NCI-H524 (cell line): ENCODE results near the gene MCL1.
A peak's percentile ranks its signal among the peaks of the same experiment; 100 is the strongest.
"Not testable (repeated sequence)": the region's sequence is repeated elsewhere in the genome, so short reads cannot be mapped to it uniquely, and the experiment has no call there.

ENCODE experiments used
- DNase-seq, 2 experiments: peaks; one replicate each; lab custom pipeline; 2025; lab: John Stamatoyannopoulos, UW

Gene MCL1

DNA sequence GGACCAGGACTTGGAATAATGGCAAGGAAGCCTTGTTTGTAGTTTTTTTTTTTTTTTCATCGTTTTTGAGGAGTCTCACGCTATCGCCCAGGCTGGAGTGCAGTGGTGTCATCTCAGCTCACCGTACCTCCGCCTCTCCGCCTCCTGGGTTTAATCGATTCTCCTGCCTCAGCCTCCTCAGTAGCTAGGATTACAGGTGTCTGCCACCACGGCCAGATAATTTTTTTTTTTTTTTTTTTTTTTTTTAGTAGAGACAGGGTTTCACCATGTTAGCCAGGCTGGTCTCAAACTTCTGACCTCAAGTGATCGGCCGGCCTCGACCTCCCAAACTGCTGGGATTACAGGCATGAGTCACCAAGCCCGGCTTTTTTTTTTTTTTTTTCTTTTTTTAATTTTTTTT is 23.0 kb upstream of the MCL1 start:
- not testable (repeated sequence) for DNase-seq

DNA sequence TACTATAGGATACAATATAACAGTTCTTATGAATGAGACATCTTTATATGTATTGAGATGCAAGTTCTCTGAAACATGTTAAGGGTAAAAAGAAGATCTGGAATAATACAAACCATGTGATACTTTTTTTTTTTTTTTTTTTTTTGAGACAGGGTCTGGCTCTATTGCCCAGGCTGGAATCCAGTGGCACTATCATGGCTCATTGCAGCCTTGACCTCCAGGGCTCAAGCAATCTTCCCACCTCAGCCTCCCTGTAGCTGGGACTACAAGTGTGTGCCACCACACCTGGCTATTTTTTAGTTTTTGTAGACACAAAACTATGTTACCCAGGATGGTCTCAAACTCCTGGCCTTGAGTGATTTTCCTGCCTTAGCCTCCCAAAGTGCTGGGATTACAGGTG is 22.1 kb upstream of the MCL1 start:
- DNase-seq, result no peak

DNA sequence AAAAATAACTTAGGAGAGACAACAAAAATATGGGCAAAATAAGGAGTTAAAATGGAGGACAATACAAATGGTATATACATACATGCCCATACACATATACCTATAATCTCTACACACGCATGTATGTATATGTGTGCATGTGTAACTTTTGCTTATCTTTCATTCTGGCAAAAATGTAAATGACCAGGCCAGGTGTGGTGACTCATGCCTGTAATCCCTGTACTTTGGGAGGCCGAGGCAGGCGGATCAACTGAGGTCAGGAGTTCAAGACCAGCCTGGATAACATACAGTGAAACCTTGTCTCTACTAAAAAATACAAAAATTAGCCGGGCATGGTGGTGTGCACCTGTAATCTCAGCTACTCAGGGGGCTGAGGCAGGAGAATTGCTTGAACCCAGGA is 18.9 kb upstream of the MCL1 start:
- DNase-seq, result not testable (repeated sequence)

DNA sequence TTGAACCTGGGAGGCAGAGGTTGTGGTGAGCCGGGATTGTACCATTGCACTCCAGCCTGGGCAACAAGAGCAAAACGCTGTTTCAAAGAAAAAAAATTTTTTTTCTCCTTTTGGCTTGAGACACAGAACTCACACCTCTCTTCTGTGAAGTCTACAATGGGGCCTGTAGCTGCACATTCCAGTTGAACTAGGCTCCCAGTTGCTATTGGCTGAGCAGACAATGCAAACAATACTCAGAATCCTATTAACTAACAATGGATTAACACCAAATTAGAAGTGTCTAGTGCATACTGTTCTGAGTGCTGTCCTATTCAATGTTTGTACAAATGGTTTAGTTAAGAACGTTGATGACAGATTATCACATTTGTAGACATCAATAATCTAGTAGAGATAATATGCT is 17.6 kb upstream of the MCL1 start:
- no peak for DNase-seq

DNA sequence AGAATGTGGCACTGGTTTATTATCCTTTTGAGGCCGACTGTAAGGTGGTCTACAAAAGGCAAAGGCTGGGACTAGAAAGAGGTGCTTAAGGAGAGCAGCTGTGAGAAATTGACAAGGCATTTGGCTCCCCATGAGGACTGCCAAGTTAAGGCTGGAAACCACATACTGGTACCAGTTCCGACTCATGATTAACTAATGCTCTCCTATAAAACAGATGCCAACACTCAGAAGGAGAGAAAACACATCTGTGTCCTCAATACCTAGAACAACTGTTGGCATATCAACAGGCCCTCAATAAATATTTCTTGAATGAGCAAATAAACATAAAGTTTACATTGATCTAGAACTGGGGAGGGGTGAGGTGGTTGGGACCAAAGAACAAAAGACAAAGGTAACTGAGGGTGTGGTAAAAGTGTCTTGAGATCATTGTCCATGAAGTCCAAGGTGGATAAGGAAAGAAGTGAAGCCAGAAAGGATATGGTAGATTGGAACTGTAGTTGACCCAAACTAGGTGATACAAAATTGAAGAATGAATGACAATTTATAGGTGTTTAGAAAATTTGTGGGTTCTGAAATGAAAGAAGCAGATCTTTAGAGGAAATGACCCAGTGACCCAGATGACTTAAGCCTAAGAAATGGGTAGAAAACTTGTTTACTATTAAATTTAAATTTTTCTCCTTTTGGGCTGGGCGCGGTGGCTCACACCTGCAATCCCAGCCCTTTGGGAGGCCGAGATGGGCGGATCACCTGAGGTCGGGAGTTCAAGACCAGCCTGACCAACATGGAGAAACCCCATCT is 16.9 kb upstream of the MCL1 start:
- no peak for DNase-seq

DNA sequence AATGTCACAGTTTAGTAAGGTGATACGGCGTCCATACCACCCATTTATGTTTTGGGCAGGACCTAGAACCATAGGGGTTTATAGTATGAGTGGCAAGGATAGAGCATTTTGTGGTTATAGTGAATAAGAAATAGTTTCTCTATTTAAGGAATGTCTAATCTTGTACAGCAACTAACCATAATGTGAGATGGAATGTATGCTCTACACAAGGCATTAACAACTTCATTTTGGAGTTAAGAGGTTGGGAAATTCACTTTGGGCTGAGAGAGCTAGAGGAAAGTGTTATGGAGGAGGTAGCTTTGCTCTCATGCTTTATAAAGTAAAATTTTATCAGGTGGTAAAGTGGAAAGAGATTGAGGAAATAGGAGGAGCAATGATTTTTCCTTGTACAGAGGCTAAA is 3.0 kb upstream of the MCL1 start:
- DNase-seq, result no peak

DNA sequence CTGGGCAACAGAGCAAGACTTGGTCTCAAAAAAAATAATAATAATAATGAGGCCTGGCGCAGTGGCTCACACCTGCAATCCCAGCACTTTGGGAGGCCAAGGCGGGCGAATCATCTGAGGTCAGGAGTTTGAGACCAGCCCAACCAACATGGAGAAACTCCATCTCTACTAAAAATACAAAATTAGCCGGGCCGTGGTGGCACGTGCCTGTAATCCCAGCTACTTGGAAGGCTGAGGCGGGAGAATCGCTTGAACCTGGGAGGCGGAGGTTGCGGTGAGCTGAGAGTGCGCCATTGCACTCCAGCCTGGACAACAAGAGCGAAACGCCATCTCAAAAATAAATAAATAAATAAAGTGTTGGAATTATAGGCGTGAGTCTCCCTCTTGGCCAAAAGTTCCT is 2.6 kb upstream of the MCL1 start:
- DNase-seq, result not testable (repeated sequence)

DNA sequence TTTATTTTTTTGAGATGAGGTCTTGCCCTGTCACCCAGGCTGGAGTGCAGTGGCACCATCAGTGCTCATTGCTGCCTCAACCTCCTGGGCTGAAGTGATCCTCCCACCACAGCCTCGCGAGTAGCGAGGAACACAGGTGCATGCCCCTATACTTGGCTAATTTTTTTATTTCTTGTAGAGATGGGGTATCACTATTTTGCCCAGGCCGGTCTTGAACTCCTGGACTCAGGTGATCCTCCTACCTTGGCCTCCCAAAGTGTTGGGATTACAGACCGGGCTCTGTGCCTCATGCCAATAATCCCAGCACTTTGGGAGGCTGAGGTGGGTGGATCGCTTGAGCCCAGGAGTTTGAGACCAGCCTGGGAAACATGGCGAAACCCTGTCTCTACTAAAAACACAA is 2.0 kb upstream of the MCL1 start:
- not testable (repeated sequence) for DNase-seq

DNA sequence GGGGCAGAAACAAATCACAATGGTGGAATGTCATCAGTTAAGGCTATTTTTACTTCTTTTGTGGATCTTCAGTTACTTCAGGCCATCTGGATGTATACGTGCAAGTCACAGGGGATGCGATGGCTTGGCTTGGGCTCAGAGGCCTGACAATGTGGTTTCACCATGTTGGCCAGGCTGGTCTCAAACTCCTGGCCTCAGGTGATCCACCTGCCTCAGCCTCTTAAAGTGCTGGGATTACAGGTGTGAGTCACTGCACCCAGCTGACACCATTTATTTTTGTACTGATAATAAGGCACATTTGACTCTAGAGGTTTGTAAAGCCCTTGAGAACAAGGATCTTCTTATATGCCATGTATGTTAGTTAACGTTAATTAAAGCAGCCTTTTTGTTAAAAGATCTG is 1.6 kb upstream of the MCL1 start:
- DNase-seq, result not testable (repeated sequence)

DNA sequence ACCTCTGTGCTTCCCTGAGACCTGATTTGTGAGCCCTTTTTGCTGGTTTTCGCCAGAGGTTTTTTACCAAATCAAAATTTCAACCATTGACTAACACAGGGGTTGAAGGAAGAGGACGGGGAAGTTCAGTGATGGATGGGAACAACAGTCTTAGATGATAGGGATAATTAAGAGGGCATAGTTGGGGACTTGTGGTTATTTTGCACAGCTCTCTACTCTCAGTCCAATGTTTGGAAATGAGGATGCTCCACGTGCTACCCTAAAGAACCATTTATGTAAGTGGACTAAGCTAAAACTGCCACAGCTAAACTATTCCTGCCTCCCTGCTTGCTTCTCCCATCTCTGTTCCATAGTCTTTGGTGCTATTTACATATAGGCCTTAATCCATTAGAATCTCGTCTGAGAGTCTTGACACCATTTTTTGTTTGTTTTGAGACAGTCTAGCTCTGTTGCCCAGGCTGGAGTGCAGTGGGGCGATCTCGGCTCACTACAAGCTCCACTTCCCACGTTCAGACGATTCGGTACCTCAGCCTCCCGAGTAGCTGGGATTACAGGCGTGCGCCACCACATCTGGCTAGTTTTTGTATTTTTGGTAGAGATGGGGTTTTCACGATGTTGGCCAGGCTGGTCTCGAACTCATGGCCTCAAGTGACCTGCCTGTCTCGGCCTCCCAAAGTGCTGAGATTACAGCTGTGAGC is 684 bp upstream of the MCL1 start:
- DNase-seq, result peak in 1 of 2 experiments; percentile 38

DNA sequence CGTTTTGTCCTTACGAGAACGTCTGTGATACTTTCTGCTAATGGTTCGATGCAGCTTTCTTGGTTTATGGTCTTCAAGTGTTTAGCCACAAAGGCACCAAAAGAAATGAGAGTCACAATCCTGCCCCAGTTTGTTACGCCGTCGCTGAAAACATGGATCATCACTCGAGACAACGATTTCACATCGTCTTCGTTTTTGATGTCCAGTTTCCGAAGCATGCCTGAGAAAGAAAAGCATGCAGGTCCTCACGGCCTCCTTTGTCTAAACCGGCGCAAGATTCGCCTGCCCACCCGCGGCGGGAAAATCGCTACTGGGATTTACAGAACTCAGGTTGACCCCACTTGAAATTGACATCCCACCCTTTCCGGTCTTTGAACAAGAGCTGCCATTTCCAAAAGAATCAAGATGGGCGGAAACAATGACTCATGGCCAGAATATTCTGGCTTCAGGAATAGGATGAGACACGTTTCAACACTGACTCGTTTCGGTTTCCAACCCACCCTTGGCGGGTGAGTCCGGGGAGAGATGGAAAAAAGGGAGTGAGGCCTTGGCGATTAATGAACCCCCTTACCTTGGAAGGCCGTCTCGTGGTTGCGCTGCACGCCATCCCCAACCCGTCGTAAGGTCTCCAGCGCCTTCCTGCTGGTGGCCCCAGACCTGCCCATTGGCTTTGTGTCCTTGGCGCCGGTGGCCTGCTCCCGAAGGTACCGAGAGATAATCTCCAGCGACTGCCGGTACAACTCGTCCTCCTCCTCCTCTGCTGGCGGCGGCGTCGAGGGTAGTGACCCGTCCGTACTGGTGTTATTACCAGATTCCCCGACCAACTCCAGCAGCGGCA is 919 bp downstream of the MCL1 start:
- DNase-seq, result peak; percentile 23 to 50

DNA sequence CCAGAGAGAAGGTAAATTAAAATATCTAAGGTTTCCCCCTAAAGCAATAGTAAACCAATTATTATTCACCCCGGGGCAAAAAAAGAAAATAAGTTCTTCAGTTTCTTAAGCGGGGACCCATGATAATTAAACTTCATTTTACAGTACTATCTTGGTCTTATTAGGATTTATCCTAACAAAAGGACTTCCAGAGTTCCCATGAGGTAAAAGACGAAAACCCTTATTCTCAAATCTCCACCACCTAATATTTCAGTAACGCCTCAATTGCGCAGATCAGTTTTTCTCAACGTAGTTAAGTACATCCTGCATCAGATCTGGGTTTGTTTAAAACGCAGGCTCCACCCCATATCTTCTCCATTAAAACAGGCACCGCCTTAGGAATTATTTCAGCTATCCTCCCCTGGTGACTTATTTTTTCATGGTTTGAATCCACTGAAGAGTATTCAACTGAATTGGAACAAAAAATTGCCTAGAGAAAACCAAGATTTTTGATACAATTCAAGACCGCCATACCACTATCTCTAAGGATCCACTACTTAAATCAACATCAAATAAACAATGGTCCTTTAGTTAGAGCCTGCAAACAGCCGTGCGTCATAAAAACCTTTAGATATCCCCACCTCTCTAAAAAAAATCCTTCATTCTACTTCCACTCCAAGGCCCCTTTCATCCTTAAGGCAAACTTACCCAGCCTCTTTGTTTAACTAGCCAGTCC is 1.7 kb downstream of the MCL1 start:
- peak in 1 of 2 experiments; percentile 8 for DNase-seq

DNA sequence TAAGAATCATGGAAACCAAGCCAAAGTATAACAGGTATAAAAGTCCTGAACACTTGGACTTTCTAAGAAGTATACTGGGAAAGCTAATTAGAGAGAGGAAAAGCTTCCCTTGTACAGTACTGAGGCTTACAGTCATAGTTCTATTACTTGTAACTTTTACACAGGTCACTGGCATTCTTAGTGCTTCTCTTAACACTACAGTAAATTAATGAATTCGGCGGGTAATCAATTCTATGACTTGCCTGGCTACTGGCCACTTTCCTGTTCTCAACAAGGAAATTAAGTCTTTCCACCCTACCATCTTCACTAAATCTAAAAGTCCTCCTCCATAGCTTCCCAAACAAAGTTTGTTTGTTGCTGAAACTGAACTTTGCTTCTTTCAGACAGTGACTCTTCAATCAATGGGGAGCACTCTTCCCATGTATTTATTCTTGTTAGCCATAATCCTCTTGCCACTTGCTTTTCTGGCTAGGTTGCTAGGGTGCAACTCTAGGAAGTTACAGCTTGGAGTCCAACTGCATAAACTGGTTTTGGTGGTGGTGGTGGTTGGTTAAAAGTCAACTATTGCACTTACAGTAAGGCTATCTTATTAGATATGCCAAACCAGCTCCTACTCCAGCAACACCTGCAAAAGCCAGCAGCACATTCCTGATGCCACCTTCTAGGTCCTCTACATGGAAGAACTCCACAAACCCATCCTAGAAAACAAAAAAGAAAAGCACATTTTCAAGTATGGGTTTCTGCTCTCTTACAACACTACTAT is 2.4 kb downstream of the MCL1 start:
- DNase-seq, result no peak

DNA sequence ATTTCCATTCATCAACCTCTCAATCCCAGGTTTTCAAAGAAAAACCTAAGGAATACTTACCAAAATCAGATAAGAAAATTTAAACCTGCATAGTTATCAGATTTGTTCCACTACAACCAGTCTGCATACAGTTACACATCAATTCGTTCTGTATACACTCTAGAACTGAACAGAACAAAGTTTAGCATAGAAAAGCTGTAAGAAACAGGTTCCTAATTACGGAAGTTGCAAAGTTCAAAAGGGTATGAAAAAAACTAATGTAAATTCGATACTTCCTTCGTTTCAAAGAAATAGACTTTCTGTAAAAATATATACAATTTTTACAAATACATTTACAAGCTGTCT is 3.1 kb downstream of the MCL1 start:
- no peak for DNase-seq

DNA sequence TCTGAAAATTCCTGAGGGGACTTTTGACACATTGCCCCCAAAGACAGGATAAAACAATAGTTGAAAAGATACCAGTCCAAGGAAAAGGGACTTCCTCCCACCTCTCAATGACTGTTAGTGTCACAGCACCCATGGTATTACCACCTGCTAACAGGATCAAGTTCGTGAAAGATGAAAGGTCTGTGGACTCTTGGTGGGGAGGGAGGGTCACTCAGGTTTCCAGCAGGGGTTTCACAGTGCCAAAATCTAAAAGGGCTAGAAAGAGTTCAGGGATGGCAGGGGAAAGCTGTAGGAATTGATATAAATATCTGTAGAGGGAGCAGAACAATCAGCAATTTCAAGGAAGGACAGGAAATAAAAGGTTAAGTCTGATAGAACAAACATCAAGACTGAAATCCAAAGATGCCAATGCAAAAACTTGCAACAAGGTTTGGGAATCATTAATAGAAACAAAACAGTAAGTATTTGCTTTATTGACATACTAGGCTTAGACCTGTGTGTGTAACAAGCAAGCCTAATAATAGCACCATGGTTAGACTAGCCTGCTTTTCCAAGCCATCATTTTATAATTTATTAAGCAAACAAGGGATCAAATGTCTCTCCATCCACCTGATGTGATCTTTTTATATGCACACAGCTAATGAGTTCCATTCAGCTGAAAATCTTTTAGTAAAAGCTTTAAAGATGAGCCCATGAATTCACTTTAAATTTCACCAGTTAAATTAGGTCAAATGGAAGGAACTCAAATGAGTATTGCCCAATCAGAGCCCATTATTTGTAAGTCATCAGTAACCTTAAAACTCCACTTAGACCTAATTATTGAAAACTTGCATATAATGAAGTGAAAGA is 3.7 kb downstream of the MCL1 start:
- DNase-seq, result no peak

DNA sequence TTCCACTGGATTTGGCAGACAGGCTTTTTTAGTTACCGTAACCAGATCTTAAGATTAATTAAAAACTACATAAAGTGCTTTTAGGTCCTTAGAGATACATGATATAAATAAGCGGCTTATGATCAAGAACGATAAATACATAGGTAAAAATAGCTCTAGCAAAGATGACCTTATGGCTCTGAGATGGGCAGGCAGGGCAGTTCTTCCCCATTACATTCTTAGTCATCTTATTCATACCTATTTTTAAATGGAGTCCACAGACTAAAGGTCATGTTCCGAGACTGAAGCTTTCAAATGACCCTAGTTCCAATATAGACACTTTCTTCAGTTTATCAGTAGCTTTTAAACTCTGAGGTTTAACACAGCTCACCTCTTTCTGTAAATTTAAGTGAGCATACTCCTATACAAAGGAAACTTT is 4.3 kb downstream of the MCL1 start:
- peak in 1 of 2 experiments; percentile 39 for DNase-seq

DNA sequence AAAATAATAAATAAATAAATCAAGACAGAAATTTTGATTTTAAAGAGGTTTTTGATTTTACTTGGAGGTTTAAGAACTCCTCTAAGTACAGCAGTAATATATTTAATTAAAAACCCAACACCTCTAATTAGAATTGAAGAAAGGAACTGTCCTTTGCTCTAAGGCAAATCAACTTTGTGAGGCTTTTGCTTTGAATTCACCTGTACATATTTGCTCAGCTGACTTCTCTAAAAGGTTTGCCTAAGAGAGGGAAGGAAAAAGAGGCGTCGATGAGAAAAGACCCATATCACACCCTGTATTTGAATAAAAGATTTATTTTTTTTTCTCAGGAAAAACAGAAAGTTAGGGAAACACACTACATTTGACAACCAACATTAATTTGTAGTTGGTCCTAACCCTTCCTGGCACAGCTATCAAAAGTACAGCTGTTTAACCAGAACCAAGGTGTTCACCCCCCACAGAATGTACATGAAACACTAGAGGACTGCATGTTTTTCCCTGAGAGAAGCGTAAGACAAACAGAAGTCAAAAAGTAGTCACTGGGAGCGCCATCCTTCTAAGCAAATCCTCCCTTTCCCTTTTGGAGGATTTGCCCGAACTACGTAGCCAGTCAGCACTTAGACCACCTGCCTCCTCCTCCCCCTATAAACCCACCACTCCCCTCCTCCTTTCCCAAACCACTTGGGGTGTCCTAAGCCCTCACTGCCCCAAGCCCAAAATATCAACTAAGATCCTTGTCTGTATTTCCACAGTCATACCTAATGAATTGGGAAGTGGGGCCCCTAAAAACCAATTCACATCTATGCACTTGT is 4.9 kb downstream of the MCL1 start:
- DNase-seq, result peak in 1 of 2 experiments; percentile 39

DNA sequence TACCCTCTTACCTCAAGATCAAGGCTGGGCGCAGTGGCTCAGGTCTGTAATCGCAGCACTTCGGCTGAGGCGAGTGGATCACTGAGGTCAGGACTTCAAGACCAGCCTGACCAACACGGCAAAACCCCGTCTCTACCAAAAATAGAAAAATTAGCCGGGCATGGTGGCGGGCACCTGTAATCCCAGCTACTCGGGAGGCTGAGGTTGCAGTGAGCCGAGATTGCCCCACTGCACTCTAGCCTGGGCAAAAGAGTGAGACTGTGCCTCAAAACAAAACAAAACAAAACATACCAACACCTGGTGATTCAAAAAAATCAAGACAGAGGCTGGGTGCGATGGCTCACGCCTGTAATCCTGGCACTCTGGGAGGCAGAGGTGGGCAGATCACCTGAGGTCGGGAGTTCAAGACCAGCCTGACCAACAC is 5.8 kb downstream of the MCL1 start:
- DNase-seq, result not testable (repeated sequence)

DNA sequence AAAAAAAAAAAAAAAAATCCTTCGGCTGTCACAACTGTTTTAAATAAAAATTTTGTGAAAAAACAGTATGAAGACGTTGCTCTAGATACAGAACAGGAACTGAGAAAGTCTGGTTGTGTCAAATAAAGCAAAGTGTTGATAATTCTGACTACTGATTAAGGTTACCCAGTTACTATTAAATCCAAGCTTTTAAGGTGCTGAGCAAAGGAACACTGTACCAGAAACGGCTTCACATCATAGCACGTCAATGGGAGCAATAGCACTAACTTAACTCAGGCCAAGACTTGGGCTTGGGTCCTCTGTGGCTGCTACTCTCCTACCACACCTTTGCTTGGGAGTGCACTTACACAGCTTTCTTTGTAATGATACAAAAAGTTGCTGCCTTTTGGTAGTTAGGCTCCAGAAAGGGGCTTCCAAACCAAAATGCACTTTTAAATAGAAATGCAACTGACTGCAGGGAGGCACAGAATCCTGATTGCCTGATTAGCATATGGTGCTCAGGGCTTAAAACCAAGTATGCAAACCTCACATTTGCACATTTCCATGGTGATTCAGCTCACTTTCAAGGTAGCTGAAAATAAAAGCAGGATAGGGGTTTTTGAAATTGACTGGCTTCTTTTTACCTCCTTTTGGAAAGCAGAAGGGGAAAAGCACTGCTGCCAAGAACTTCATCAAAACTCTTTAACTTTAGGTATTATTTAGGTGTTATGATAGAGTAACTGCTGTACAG is 6.3 kb downstream of the MCL1 start:
- no peak for DNase-seq
